ENCODE measurements around the gene PTGR2.
"Not testable (repeated sequence)": the region's sequence is repeated elsewhere in the genome, so short reads cannot be mapped to it uniquely, and the experiment has no call there.

PTGR2 gene

GRCh38 chr14:73820631-73821030, 31.0 kb upstream of the PTGR2 start:
- Histone ChIP-seq H3K4me1 (ENCODE audit: control insufficient read depth, insufficient read depth, low read length) (peaks cover 3% of the 10 kb centered on the region), H3K4me3 (ENCODE audit: low read length) (no peak overlapping the region), H3K27ac (ENCODE audit: low read depth, low read length) (no peak overlapping the region), H3K27me3 (ENCODE audit: control insufficient read depth, insufficient read depth, low read length) (no peaks in the 10 kb centered on the region), H3K36me3 (ENCODE audit: control insufficient read depth, insufficient read depth, low read length) (no peaks in the 10 kb centered on the region), H3K9ac (ENCODE audit: low read length) (no peak overlapping the region)

- no peak overlapping the region for H3K27ac ChIP-seq (ENCODE audit: low read depth, low read length)
- no peak overlapping the region for H3K4me3 ChIP-seq (ENCODE audit: low read length)
- H3K9ac ChIP-seq (ENCODE audit: low read length): no peak overlapping the region
- no peaks in the 10 kb centered on the region for H3K4me1 ChIP-seq (ENCODE audit: control insufficient read depth, insufficient read depth, low read length)
- H3K36me3 ChIP-seq (ENCODE audit: control insufficient read depth, insufficient read depth, low read length): no peaks in the 10 kb centered on the region
- H3K27me3 ChIP-seq (ENCODE audit: control insufficient read depth, insufficient read depth, low read length): no peaks in the 10 kb centered on the region
Measured at GRCh38 chr14:73823339-73823885, 28.2 kb upstream of the PTGR2 start.

GRCh38 chr14:73824127-73824526, 27.5 kb upstream of the PTGR2 start:
- no peak overlapping the region for H3K27ac ChIP-seq (ENCODE audit: low read depth, low read length)
- H3K36me3 ChIP-seq (ENCODE audit: control insufficient read depth, insufficient read depth, low read length): no peaks in the 10 kb centered on the region
- H3K4me1 ChIP-seq (ENCODE audit: control insufficient read depth, insufficient read depth, low read length): no peaks in the 10 kb centered on the region
- no peak overlapping the region for H3K4me3 ChIP-seq (ENCODE audit: low read length)
- H3K9ac ChIP-seq (ENCODE audit: low read length): no peak overlapping the region
- no peaks in the 10 kb centered on the region for H3K27me3 ChIP-seq (ENCODE audit: control insufficient read depth, insufficient read depth, low read length)

GRCh38 chr14:73824536-73824935, 27.1 kb upstream of the PTGR2 start:
- Histone ChIP-seq H3K36me3 (ENCODE audit: control insufficient read depth, insufficient read depth, low read length) (no peaks in the 10 kb centered on the region), H3K4me3 (ENCODE audit: low read length) (no peak overlapping the region), H3K9ac (ENCODE audit: low read length) (no peak overlapping the region), H3K27me3 (ENCODE audit: control insufficient read depth, insufficient read depth, low read length) (no peaks in the 10 kb centered on the region), H3K4me1 (ENCODE audit: control insufficient read depth, insufficient read depth, low read length) (no peaks in the 10 kb centered on the region), H3K27ac (ENCODE audit: low read depth, low read length) (no peak overlapping the region)

GRCh38 chr14:73825551-73826188, 26.0 kb upstream of the PTGR2 start:
- H3K9ac ChIP-seq (ENCODE audit: low read length): no peak overlapping the region
- no peak overlapping the region for H3K4me3 ChIP-seq (ENCODE audit: low read length)
- no peaks in the 10 kb centered on the region for H3K36me3 ChIP-seq (ENCODE audit: control insufficient read depth, insufficient read depth, low read length)
- H3K27me3 ChIP-seq (ENCODE audit: control insufficient read depth, insufficient read depth, low read length): no peaks in the 10 kb centered on the region
- H3K4me1 ChIP-seq (ENCODE audit: control insufficient read depth, insufficient read depth, low read length): no peaks in the 10 kb centered on the region
- H3K27ac ChIP-seq (ENCODE audit: low read depth, low read length): no peak overlapping the region

GRCh38 chr14:73827190-73827589, 24.4 kb upstream of the PTGR2 start:
- not testable (repeated sequence) for H3K4me3 ChIP-seq (ENCODE audit: low read length); H3K27me3 ChIP-seq (ENCODE audit: control insufficient read depth, insufficient read depth, low read length); H3K27ac ChIP-seq (ENCODE audit: low read depth, low read length); H3K9ac ChIP-seq (ENCODE audit: low read length); H3K36me3 ChIP-seq (ENCODE audit: control insufficient read depth, insufficient read depth, low read length); H3K4me1 ChIP-seq (ENCODE audit: control insufficient read depth, insufficient read depth, low read length)

GRCh38 chr14:73829071-73829470, 22.6 kb upstream of the PTGR2 start:
- no peaks in the 10 kb centered on the region for H3K27me3 ChIP-seq (ENCODE audit: control insufficient read depth, insufficient read depth, low read length)
- H3K27ac ChIP-seq (ENCODE audit: low read depth, low read length): no peak overlapping the region
- H3K9ac ChIP-seq (ENCODE audit: low read length): no peak overlapping the region
- H3K36me3 ChIP-seq (ENCODE audit: control insufficient read depth, insufficient read depth, low read length): no peaks in the 10 kb centered on the region
- no peak overlapping the region for H3K4me3 ChIP-seq (ENCODE audit: low read length)
- H3K4me1 ChIP-seq (ENCODE audit: control insufficient read depth, insufficient read depth, low read length): peaks cover 4% of the 10 kb centered on the region

- Histone ChIP-seq H3K4me1 (ENCODE audit: control insufficient read depth, insufficient read depth, low read length) (peaks cover 4% of the 10 kb centered on the region), H3K27me3 (ENCODE audit: control insufficient read depth, insufficient read depth, low read length) (no peaks in the 10 kb centered on the region), H3K27ac (ENCODE audit: low read depth, low read length) (no peak overlapping the region), H3K36me3 (ENCODE audit: control insufficient read depth, insufficient read depth, low read length) (no peaks in the 10 kb centered on the region), H3K9ac (ENCODE audit: low read length) (no peak overlapping the region), H3K4me3 (ENCODE audit: low read length) (no peak overlapping the region)
Measured at GRCh38 chr14:73829526-73830431, 21.9 kb upstream of the PTGR2 start.

- no peaks in the 10 kb centered on the region for H3K27me3 ChIP-seq (ENCODE audit: control insufficient read depth, insufficient read depth, low read length)
- no peak overlapping the region for H3K4me3 ChIP-seq (ENCODE audit: low read length)
- H3K27ac ChIP-seq (ENCODE audit: low read depth, low read length): no peak overlapping the region
- H3K4me1 ChIP-seq (ENCODE audit: control insufficient read depth, insufficient read depth, low read length): peaks cover 4% of the 10 kb centered on the region
- no peaks in the 10 kb centered on the region for H3K36me3 ChIP-seq (ENCODE audit: control insufficient read depth, insufficient read depth, low read length)
- H3K9ac ChIP-seq (ENCODE audit: low read length): no peak overlapping the region
Measured at GRCh38 chr14:73833034-73833433, 18.6 kb upstream of the PTGR2 start.

GRCh38 chr14:73833530-73834260, 17.9 kb upstream of the PTGR2 start:
- H3K27me3 ChIP-seq (ENCODE audit: control insufficient read depth, insufficient read depth, low read length): no peaks in the 10 kb centered on the region
- H3K36me3 ChIP-seq (ENCODE audit: control insufficient read depth, insufficient read depth, low read length): no peaks in the 10 kb centered on the region
- H3K27ac ChIP-seq (ENCODE audit: low read depth, low read length): no peak overlapping the region
- H3K4me3 ChIP-seq (ENCODE audit: low read length): no peak overlapping the region
- no peak overlapping the region for H3K9ac ChIP-seq (ENCODE audit: low read length)
- H3K4me1 ChIP-seq (ENCODE audit: control insufficient read depth, insufficient read depth, low read length): peaks cover 4% of the 10 kb centered on the region

GRCh38 chr14:73834261-73834625, 17.4 kb upstream of the PTGR2 start:
- H3K36me3 ChIP-seq (ENCODE audit: control insufficient read depth, insufficient read depth, low read length): no peaks in the 10 kb centered on the region
- no peak overlapping the region for H3K9ac ChIP-seq (ENCODE audit: low read length)
- H3K27me3 ChIP-seq (ENCODE audit: control insufficient read depth, insufficient read depth, low read length): no peaks in the 10 kb centered on the region
- H3K4me1 ChIP-seq (ENCODE audit: control insufficient read depth, insufficient read depth, low read length): peaks cover 4% of the 10 kb centered on the region
- H3K27ac ChIP-seq (ENCODE audit: low read depth, low read length): no peak overlapping the region
- H3K4me3 ChIP-seq (ENCODE audit: low read length): no peak overlapping the region

- H3K27me3 ChIP-seq (ENCODE audit: control insufficient read depth, insufficient read depth, low read length); H3K9ac ChIP-seq (ENCODE audit: low read length); H3K4me1 ChIP-seq (ENCODE audit: control insufficient read depth, insufficient read depth, low read length); H3K4me3 ChIP-seq (ENCODE audit: low read length); H3K27ac ChIP-seq (ENCODE audit: low read depth, low read length); H3K36me3 ChIP-seq (ENCODE audit: control insufficient read depth, insufficient read depth, low read length): not testable (repeated sequence)
Measured at GRCh38 chr14:73838293-73839034, 13.2 kb upstream of the PTGR2 start.

Data from rectal smooth muscle tissue (tissue), 1 donor.